Fibroblast of villous mesenchyme (primary cell): ENCODE results near the gene PAQR7. TPM values are rescaled to one million over a fixed set of nuclear protein-coding genes. Genes with fewer than 3 reads are reported as not detected.
A peak's percentile ranks its signal among the peaks of the same experiment; 100 is the strongest.

Source experiments
- DNase-seq: peaks from one replicate; pipeline ENCODE4 v3.0.0-alpha.2; 2010; ENCODE audit warnings: low read depth
- H3K4me3 ChIP-seq: 2 replicates; pipeline ENCODE4 v1.5.1; 2011; ENCODE audit warnings: low read depth, mild to moderate bottlenecking, low read length
- CTCF ChIP-seq: IDR thresholded peaks from 2 replicates; pipeline ENCODE4 v1.5.1; 2012; ENCODE audit warnings: low read depth, mild to moderate bottlenecking, low read length; ENCODE audit not compliant: insufficient read depth
- total RNA-seq: library from RNA; depleted of rRNA; stranded (reverse); fragments of >200 nt; gene quantifications from 2 replicates; pipeline ENCODE4 v1.2.3, GENCODE V29; 2012

Gene PAQR7
- total RNA-seq, 1 donor, result 16.0 TPM

GRCh38 chr1:25916460-25916859, 41.0 kb upstream of the PAQR7 start:
- no peak for DNase-seq
- no peak for TF ChIP-seq CTCF
- H3K4me3 ChIP-seq, result no peak overlapping the region

GRCh38 chr1:25914074-25914995, 38.8 kb upstream of the PAQR7 start:
- H3K4me3 ChIP-seq, result no peak overlapping the region
- DNase-seq, result no peak
- no peak for TF ChIP-seq CTCF

GRCh38 chr1:25913206-25913605, 37.7 kb upstream of the PAQR7 start:
- TF ChIP-seq CTCF, result no peak
- no peak for DNase-seq
- no peak overlapping the region for H3K4me3 ChIP-seq

GRCh38 chr1:25912076-25912831, 36.7 kb upstream of the PAQR7 start:
- no peak for TF ChIP-seq CTCF
- DNase-seq, result peak; percentile 37

GRCh38 chr1:25911162-25911561, 35.7 kb upstream of the PAQR7 start:
- H3K4me3 ChIP-seq, result no peak overlapping the region
- no peak for TF ChIP-seq CTCF
- no peak for DNase-seq

More at GRCh38 chr1:25912076-25912831, 36.7 kb upstream of the PAQR7 start:
- H3K4me3 ChIP-seq, result no peak overlapping the region

- no peak overlapping the region for H3K4me3 ChIP-seq
- no peak for TF ChIP-seq CTCF
- DNase-seq, result no peak
Observed at GRCh38 chr1:25909040-25909439, 33.5 kb upstream of the PAQR7 start.
